HCT116 (cell line): ENCODE measurements around the gene PPIF. TPM values are rescaled to one million over a fixed set of nuclear protein-coding genes. Genes with fewer than 3 reads are reported as not detected.

Source experiments
- ATAC-seq: fragments of 200-7000 bp; cut with Tn5 transposase; 2 replicates; pipeline ENCODE4 v1.9.1; 2020; ENCODE audit warnings: mild to moderate bottlenecking, moderate library complexity
- BruUV-seq: library from RNA; stranded (reverse); fragments of 400-500 nt; replicated peaks from 2 replicates; lab custom pipeline; 2021; lab: Mats Ljungman, UMichigan
- CTCF ChIA-PET: fragments of 300-600 bp; sonication (Branson Sonifier 250); formaldehyde crosslinking; loops from one replicate; lab custom pipeline; 2021; ENCODE audit warnings: antibody characterized with exemption; lab: Charles Lee
- POLR2A ChIA-PET: fragments of 300-600, 350-600 bp; sonication (Branson Sonifier 250); formaldehyde crosslinking; loops from one replicate; lab custom pipeline; 2021; ENCODE audit warnings: antibody characterized with exemption; lab: Charles Lee
- RAD21 ChIA-PET, 2 experiments: fragments of 300-600 bp; sonication (Branson Sonifier 250); formaldehyde crosslinking; loops; one replicate each; lab custom pipeline; 2023; ENCODE audit warnings: low total read pairs in 2 of 2; ENCODE audit not compliant: uncharacterized antibody in 2 of 2, unreplicated experiment in 2 of 2, low non-redundant PET in 1 of 2; lab: Charles Lee
- DNase-seq: peaks from one replicate; pipeline ENCODE4 v3.0.0-alpha.2; 2010; ENCODE audit warnings: low read depth, low spot score
- H2AFZ ChIP-seq: fragments of 200-600 bp; shearing (Covaris generic), sonication (generic); 2 replicates; pipeline ENCODE4 v1.6.1; 2017; ENCODE audit warnings: low read depth, mixed run types, mixed read lengths, antibody characterized with exemption, low read length; ENCODE audit not compliant: poor library complexity, severe bottlenecking
- H3K27ac ChIP-seq: 2 replicates; pipeline ENCODE4 v1.5.1; 2012; ENCODE audit warnings: low read depth, low read length
- H3K27me3 ChIP-seq: fragments of 200-600 bp; sonication (generic); 2 replicates; pipeline ENCODE4 v1.6.1; 2016; ENCODE audit warnings: mixed run types, low read length, mixed read lengths; ENCODE audit not compliant: insufficient read depth
- H3K36me3 ChIP-seq, 2 experiments: fragments of 200-500 bp in 1 of 2; fragments of 200-600 bp in 1 of 2; sonication (Bioruptor generic) in 1 of 2; sonication (generic) in 1 of 2; 2 replicates each; pipeline versions ENCODE4 v1.5.1 to v1.6.1; 2014 to 2016; ENCODE audit warnings: low read length in 2 of 2, inconsistent platforms in 1 of 2, mixed read lengths in 1 of 2, mixed run types in 1 of 2; ENCODE audit not compliant: insufficient read depth in 2 of 2, control insufficient read depth in 1 of 2
- H3K4me1 ChIP-seq, 2 experiments: fragments of 200-600 bp in 1 of 2; sonication (generic) in 1 of 2; 2 replicates each; pipeline versions ENCODE4 v1.5.1 to v1.6.1; 2012 to 2017; ENCODE audit warnings: low read length in 2 of 2, inconsistent platforms in 1 of 2, mild to moderate bottlenecking in 1 of 2, mixed read lengths in 1 of 2, mixed run types in 1 of 2, moderate library complexity in 1 of 2; ENCODE audit not compliant: insufficient read depth in 2 of 2, control insufficient read depth in 1 of 2
- H3K4me2 ChIP-seq: fragments of 200-600 bp; sonication (generic); 2 replicates; pipeline ENCODE4 v1.6.1; 2017; ENCODE audit warnings: mixed run types, low read length, mixed read lengths
- H3K4me3 ChIP-seq, 2 experiments: fragments of 200-600 bp in 1 of 2; sonication (generic) in 1 of 2; replicated peaks in 1 of 2; 2 replicates each; pipeline ENCODE4 v1.5.1; 2011 to 2016; ENCODE audit warnings: low read length in 2 of 2, control low read depth in 1 of 2, low read depth in 1 of 2, mild to moderate bottlenecking in 1 of 2, mixed read lengths in 1 of 2, mixed run types in 1 of 2
- H3K79me2 ChIP-seq: fragments of 200-600 bp; sonication (generic); 2 replicates; pipeline ENCODE4 v1.6.1; 2017; ENCODE audit warnings: mild to moderate bottlenecking, mixed run types, low read length, moderate library complexity, mixed read lengths; ENCODE audit not compliant: insufficient read depth
- H3K9ac ChIP-seq: fragments of 200-600 bp; sonication (generic); 2 replicates; pipeline ENCODE4 v1.6.1; 2016; ENCODE audit warnings: low read length, mixed read lengths
- H3K9me2 ChIP-seq: fragments of 200-600 bp; sonication (generic), shearing (Covaris generic); 2 replicates; pipeline ENCODE4 v1.6.1; 2017; ENCODE audit warnings: mixed run types, mild to moderate bottlenecking, moderate library complexity; ENCODE audit not compliant: insufficient read depth
- H3K9me3 ChIP-seq, 2 experiments: fragments of 200-500 bp in 1 of 2; fragments of 200-600 bp in 1 of 2; sonication (Bioruptor generic) in 1 of 2; sonication (generic) in 1 of 2; 2 replicates each; pipeline ENCODE4 v1.6.1; 2014 to 2017; ENCODE audit warnings: low read length in 2 of 2, mixed read lengths in 2 of 2, inconsistent platforms in 1 of 2, low read depth in 1 of 2, mild to moderate bottlenecking in 1 of 2, mixed run types in 1 of 2, moderate library complexity in 1 of 2; ENCODE audit not compliant: control insufficient read depth in 1 of 2, insufficient read depth in 1 of 2
- H4K20me1 ChIP-seq: fragments of 200-600 bp; sonication (generic), shearing (Covaris generic); 2 replicates; pipeline ENCODE4 v1.6.1; 2017; ENCODE audit warnings: mixed run types, mild to moderate bottlenecking, moderate library complexity; ENCODE audit not compliant: insufficient read depth
- CEBPB ChIP-seq: IDR thresholded peaks from 2 replicates; pipeline ENCODE4 v1.6.1; 2012; ENCODE audit warnings: low read depth
- EGR1 ChIP-seq: IDR thresholded peaks from 2 replicates; pipeline ENCODE4 v1.6.1; 2012; ENCODE audit warnings: low read depth
- ELF1 ChIP-seq: IDR thresholded peaks from 2 replicates; pipeline ENCODE4 v1.6.1; 2012; ENCODE audit warnings: low read depth, borderline replicate concordance
- FOSL1 ChIP-seq: IDR thresholded peaks from 2 replicates; pipeline ENCODE4 v1.6.1; 2012; ENCODE audit warnings: low read depth
- POLR2A ChIP-seq: IDR thresholded peaks from 2 replicates; pipeline ENCODE4 v1.7.0; 2011; ENCODE audit warnings: borderline replicate concordance; ENCODE audit not compliant: insufficient read depth, insufficient read length; ENCODE audit errors: extremely low read depth
- POLR2AphosphoS5 ChIP-seq: IDR thresholded peaks from 2 replicates; pipeline ENCODE4 v1.6.1; 2011; ENCODE audit warnings: mild to moderate bottlenecking, low read depth, low read length, moderate library complexity
- SIN3A ChIP-seq: IDR thresholded peaks from 2 replicates; pipeline ENCODE4 v1.6.1; 2012; ENCODE audit warnings: low read depth
- SRF ChIP-seq: IDR thresholded peaks from 2 replicates; pipeline ENCODE4 v1.6.1; 2012; ENCODE audit warnings: low read depth
- TCF7L2 ChIP-seq: IDR thresholded peaks from 2 replicates; pipeline ENCODE4 v1.7.0; 2011; ENCODE audit warnings: borderline replicate concordance, inconsistent platforms; ENCODE audit not compliant: insufficient read depth, insufficient read length; ENCODE audit errors: extremely low read depth
- ZFX ChIP-seq: fragments of 450-650 bp; IDR thresholded peaks from 2 replicates; pipeline ENCODE4 v1.6.1; 2017
- intact Hi-C: fragments of 100-400 bp; cut with micrococcal nuclease; formaldehyde crosslinking; loops from 2 replicates; pipeline ENCODE4 v1.10.0; 2022
- total RNA-seq: library from RNA; stranded (reverse); gene quantifications from one replicate; pipeline ENCODE4 v1.2.1, GENCODE V29; 2021; ENCODE audit not compliant: unreplicated experiment
- TF ChIP-seq, protein P1 (sequence below): IDR thresholded peaks from 2 replicates; pipeline ENCODE4 v1.6.1; 2012
- TF ChIP-seq, protein P2 (sequence below): IDR thresholded peaks from 2 replicates; pipeline ENCODE4 v1.6.1; 2012; ENCODE audit warnings: low read depth

Gene PPIF
- total RNA-seq, 1 experiment from 2014 or later: 85.0 TPM

DNA sequence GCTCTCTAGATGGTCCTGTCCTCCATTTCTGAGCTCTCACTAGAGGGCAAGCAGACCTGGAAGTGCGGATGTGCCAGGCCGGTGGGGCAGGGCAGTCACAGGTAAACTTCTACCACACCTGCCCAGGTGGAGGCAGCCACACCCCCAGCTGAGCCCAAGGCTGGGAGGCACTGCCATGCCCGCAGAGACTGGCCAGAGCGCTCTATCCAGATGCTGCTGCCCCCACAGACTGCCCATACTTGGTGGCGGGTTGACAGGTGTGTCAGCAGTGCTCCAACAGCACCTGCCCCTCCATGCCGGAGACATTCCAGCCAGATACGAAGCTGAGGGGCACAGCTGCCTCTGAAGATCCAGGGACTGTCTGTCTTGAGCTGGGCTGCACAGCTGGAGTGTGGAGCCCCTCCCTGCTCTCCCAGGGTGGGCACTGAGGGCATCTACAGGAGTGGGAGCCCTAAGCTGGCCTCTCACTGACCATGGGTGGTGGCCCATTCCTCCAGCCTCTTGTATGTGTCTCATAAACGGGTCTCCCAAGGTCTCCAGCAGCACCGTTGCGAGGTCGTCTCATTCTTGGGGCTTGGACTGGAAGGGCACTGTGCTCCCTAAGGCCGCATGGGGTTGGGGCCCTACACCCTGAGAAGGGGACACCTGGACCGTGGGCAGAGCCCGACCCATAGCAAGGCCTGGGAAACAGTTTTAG, 38.2 kb upstream of the PPIF start:
- H3K27ac ChIP-seq: no peak overlapping the region
- no TSS peak for BruUV-seq
- intact Hi-C loops: no loop called here
- no peaks in the 10 kb centered on the region for H3K9me3 ChIP-seq
- ATAC-seq: no peak
- no peak overlapping the region for H3K4me2 ChIP-seq
- no peak overlapping the region for H3K9ac ChIP-seq
- H4K20me1 ChIP-seq: no peaks in the 10 kb centered on the region
- DNase-seq: no peak
- H3K4me3 ChIP-seq: no peak overlapping the region
- H3K36me3 ChIP-seq: peaks cover 0 to 3% of the 10 kb centered on the region in 2 experiments; a peak in 1 of 4 replicates
- ChIA-PET POLR2A (no interaction called here), RAD21 (no interaction called here), CTCF (no interaction called here)
- H3K79me2 ChIP-seq: no peaks in the 10 kb centered on the region
- no peak overlapping the region for H2AFZ ChIP-seq
- no peaks in the 10 kb centered on the region for H3K4me1 ChIP-seq
- no peaks in the 10 kb centered on the region for H3K27me3 ChIP-seq
- no peaks in the 10 kb centered on the region for H3K9me2 ChIP-seq
- TF ChIP-seq FOSL1 (no peak), ZFX (no peak), SIN3A (no peak), CEBPB (no peak), POLR2AphosphoS5 (no peak), POLR2A (no peak), TCF7L2 (no peak)
- TF ChIP-seq, protein P1, sequence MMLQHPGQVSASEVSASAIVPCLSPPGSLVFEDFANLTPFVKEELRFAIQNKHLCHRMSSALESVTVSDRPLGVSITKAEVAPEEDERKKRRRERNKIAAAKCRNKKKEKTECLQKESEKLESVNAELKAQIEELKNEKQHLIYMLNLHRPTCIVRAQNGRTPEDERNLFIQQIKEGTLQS: no peak
- TF ChIP-seq, all 23 proteins: peak for 0

DNA sequence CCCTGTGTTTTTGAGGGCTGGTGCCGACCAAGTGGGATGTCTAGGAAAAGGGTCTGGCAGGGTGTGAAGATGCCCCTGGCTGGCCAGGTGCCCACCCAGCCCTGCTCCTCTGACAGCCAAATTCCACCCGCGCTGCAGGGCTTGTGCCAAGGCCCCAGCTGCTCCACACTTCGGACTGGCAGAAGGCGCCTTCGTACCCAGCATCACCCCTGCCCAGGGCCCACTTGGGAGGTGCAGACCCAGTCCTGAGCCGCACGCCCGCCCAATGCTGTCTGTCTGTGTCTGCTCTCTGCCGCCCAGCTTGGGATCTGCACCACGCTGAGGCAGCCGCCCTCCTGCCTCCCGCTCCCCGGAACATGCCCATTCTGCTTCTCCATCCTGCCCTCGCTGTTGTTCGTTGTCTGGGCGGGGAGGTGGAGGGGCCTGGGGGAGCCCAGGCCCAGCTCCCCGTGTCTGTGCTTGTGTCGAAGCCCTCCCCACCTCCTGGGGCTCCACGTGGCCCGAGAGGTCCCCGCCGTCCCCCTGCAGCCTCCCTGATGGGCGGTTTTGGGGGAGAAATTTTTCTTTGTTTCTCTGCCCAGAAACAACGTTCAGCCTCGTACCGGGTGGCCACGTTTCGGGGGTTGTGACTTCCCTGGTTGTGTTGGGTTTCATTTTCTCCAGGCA, 36.9 kb upstream of the PPIF start:
- Histone ChIP-seq H3K36me3 (peaks cover 0 to 2% of the 10 kb centered on the region in 2 experiments; a peak in 2 of 4 replicates), H3K4me1 (no peaks in the 10 kb centered on the region), H3K4me3 (no peak overlapping the region), H3K27ac (no peak overlapping the region), H3K4me2 (no peak overlapping the region), H3K79me2 (no peaks in the 10 kb centered on the region), H4K20me1 (no peaks in the 10 kb centered on the region), H3K9me3 (no peaks in the 10 kb centered on the region), H3K9ac (no peak overlapping the region), H3K27me3 (no peaks in the 10 kb centered on the region), H2AFZ (no peak overlapping the region), H3K9me2 (no peaks in the 10 kb centered on the region)
- ChIA-PET CTCF (no interaction called here), RAD21 (no interaction called here), POLR2A (no interaction called here)
- intact Hi-C loops: no loop called here
- ATAC-seq (no peak), DNase-seq (no peak)
- BruUV-seq: no TSS peak
- TF ChIP-seq, protein P2, sequence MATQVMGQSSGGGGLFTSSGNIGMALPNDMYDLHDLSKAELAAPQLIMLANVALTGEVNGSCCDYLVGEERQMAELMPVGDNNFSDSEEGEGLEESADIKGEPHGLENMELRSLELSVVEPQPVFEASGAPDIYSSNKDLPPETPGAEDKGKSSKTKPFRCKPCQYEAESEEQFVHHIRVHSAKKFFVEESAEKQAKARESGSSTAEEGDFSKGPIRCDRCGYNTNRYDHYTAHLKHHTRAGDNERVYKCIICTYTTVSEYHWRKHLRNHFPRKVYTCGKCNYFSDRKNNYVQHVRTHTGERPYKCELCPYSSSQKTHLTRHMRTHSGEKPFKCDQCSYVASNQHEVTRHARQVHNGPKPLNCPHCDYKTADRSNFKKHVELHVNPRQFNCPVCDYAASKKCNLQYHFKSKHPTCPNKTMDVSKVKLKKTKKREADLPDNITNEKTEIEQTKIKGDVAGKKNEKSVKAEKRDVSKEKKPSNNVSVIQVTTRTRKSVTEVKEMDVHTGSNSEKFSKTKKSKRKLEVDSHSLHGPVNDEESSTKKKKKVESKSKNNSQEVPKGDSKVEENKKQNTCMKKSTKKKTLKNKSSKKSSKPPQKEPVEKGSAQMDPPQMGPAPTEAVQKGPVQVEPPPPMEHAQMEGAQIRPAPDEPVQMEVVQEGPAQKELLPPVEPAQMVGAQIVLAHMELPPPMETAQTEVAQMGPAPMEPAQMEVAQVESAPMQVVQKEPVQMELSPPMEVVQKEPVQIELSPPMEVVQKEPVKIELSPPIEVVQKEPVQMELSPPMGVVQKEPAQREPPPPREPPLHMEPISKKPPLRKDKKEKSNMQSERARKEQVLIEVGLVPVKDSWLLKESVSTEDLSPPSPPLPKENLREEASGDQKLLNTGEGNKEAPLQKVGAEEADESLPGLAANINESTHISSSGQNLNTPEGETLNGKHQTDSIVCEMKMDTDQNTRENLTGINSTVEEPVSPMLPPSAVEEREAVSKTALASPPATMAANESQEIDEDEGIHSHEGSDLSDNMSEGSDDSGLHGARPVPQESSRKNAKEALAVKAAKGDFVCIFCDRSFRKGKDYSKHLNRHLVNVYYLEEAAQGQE: no peak
- TF ChIP-seq EGR1 (no peak), POLR2AphosphoS5 (no peak), CEBPB (no peak), POLR2A (no peak), SRF (no peak), ELF1 (no peak)
- TF ChIP-seq, protein P1: no peak
